ENCODE results near the gene OARD1. TPM values are rescaled to one million over a fixed set of nuclear protein-coding genes. Genes with fewer than 3 reads are reported as not detected.

Gene OARD1
- total and polyA plus RNA-seq, 2 of the 8 experiments (the other 6 are each of a cell fraction or from before 2014, with no cell fraction given): 16.8 to 35.8 TPM

DNA sequence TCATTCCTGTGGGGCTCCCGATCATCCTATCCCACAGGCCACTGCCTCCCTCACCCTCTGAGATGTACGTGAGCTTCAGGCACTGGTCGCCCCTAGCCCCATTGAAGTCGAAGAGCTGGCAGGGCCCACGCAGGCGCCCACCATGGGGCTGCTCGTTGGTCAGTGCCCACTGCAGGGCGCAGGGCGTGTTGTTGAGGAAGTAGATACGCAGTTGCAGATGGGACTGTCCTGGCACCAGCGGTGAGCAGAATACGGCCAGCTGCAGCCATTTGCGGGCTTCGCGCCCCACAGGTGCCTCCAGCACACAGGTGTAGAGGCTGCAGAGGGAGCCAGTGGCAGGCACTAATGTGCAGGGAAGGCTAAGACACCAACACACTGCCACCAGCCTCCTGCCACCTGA lies 39.3 kb downstream of the OARD1 start:
- no peak overlapping the region for H2AK5ac ChIP-seq (ENCODE audit: low read depth, low read length)
- H3K27ac ChIP-seq (ENCODE audit: low read depth, low read length): no peak overlapping the region
- no peak overlapping the region for H2BK15ac ChIP-seq (ENCODE audit: low read length)
- CTCF ChIA-PET (ENCODE audit: partially characterized antibody): interaction anchor here (1.6 to 11.8 kb wide), 4 partner anchors 8 to 141 kb away, joined by 3 to 199 read pairs (median 26); partner anchors contain the start of gene APOBEC2
- no peaks in the 10 kb centered on the region for H3K79me2 ChIP-seq (ENCODE audit: control insufficient read depth in 1 of 2, insufficient read depth in 2 of 2, low read length in 2 of 2)
- DNase-seq (ENCODE audit: low read depth in 1 of 2, low spot score in 2 of 2): no peak
- H3K9me3 ChIP-seq (ENCODE audit: insufficient read depth in 2 of 2, low read depth in 1 of 2, low read length in 1 of 2): no peaks in the 10 kb centered on the region
- peaks cover under 1% of the 10 kb centered on the region; the same call in 1 of the 2 replicates for H3K23me2 ChIP-seq (ENCODE audit: low read depth, low read length)
- H2BK120ac ChIP-seq (replicated peaks; ENCODE audit: low read depth, low read length): no peak overlapping the region
- H3K4me2 ChIP-seq (ENCODE audit: insufficient read depth in 1 of 2, low read depth in 2 of 2, low read length in 2 of 2): no peak overlapping the region
- no peak overlapping the region for H4K91ac ChIP-seq (replicated peaks; ENCODE audit: insufficient read length, low read length)
- no peak overlapping the region for H3K14ac ChIP-seq (ENCODE audit: insufficient read length)
- 95% methylated on average over 14 of the region's 15 CpGs; no CpG with 5 or more reads in 1 of the 2 experiments for WGBS, 2 experiments (ENCODE audit: extremely low coverage in 1 of 2, insufficient coverage in 1 of 2, insufficient read length in 1 of 2, insufficient replicate concordance in 2 of 2, low coverage in 1 of 2, low lambda C conversion rate in 2 of 2, missing lambda C conversion rate in 1 of 2)
- H3K4ac ChIP-seq (replicated peaks; ENCODE audit: insufficient read length, low read depth, low read length): no peak overlapping the region
- no peak overlapping the region for H3K18ac ChIP-seq (ENCODE audit: extremely low read depth, low read length)
- H4K20me1 ChIP-seq (replicated peaks in 1 of 2; ENCODE audit: control insufficient read depth in 1 of 2, insufficient read depth in 2 of 2, low read length in 2 of 2): no peaks in the 10 kb centered on the region
- no peak overlapping the region for H2BK12ac ChIP-seq (ENCODE audit: low read depth, low read length)
- TF ChIP-seq, protein P1, sequence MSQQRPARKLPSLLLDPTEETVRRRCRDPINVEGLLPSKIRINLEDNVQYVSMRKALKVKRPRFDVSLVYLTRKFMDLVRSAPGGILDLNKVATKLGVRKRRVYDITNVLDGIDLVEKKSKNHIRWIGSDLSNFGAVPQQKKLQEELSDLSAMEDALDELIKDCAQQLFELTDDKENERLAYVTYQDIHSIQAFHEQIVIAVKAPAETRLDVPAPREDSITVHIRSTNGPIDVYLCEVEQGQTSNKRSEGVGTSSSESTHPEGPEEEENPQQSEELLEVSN (IDR thresholded peaks at IDR 0.05): no peak
- TF ChIP-seq, protein P2, sequence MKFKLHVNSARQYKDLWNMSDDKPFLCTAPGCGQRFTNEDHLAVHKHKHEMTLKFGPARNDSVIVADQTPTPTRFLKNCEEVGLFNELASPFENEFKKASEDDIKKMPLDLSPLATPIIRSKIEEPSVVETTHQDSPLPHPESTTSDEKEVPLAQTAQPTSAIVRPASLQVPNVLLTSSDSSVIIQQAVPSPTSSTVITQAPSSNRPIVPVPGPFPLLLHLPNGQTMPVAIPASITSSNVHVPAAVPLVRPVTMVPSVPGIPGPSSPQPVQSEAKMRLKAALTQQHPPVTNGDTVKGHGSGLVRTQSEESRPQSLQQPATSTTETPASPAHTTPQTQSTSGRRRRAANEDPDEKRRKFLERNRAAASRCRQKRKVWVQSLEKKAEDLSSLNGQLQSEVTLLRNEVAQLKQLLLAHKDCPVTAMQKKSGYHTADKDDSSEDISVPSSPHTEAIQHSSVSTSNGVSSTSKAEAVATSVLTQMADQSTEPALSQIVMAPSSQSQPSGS (IDR thresholded peaks at IDR 0.05; ENCODE audit: low read length): no peak
- no peak for TF ChIP-seq TEAD4 (IDR thresholded peaks at IDR 0.05; ENCODE audit: low read depth, low read length)
- TF ChIP-seq, protein P3, sequence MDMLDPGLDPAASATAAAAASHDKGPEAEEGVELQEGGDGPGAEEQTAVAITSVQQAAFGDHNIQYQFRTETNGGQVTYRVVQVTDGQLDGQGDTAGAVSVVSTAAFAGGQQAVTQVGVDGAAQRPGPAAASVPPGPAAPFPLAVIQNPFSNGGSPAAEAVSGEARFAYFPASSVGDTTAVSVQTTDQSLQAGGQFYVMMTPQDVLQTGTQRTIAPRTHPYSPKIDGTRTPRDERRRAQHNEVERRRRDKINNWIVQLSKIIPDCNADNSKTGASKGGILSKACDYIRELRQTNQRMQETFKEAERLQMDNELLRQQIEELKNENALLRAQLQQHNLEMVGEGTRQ (IDR thresholded peaks at IDR 0.05; ENCODE audit: low read length): no peak
- no peaks in the 10 kb centered on the region for H3K79me1 ChIP-seq (ENCODE audit: low read depth, low read length)
- no peak overlapping the region for H2AFZ ChIP-seq (ENCODE audit: low read length)
- H3K23ac ChIP-seq (ENCODE audit: insufficient read length): no peak overlapping the region
- H3K56ac ChIP-seq (replicated peaks; ENCODE audit: insufficient read length, low read depth, low read length): no peak overlapping the region
- POLR2A ChIA-PET (ENCODE audit: partially characterized antibody): no interaction called here
- H2BK5ac ChIP-seq (ENCODE audit: low read depth, low read length): no peak overlapping the region
- peaks cover 0 to 11% (median 3%) of the 10 kb centered on the region in 4 experiments; a peak in 6 of 7 replicates for H3K4me1 ChIP-seq (replicated peaks in 1 of 4; ENCODE audit: control insufficient read depth in 3 of 4, insufficient read depth in 4 of 4, low read length in 3 of 4)
- no peak overlapping the region; the same call in 1 of the 2 replicates for H4K8ac ChIP-seq (ENCODE audit: extremely low read depth, insufficient read depth, low read length)
- no peak overlapping the region for H3K4me3 ChIP-seq (ENCODE audit: extremely low read depth in 1 of 4, insufficient read depth in 2 of 4, low read depth in 3 of 4, low read length in 4 of 4)
- H2BK20ac ChIP-seq (ENCODE audit: low read length): no peak overlapping the region
- FAIRE-seq: no peak
- no peak overlapping the region for H3K9ac ChIP-seq (replicated peaks in 1 of 4; ENCODE audit: extremely low read depth in 1 of 4, low read depth in 3 of 4, low read length in 3 of 4)
- H3K36me3 ChIP-seq (ENCODE audit: control insufficient read depth in 2 of 4, insufficient read depth in 4 of 4, low read length in 3 of 4): no peaks in the 10 kb centered on the region
- no peaks in the 10 kb centered on the region; a peak in 2 of 7 replicates for H3K27me3 ChIP-seq (replicated peaks in 1 of 4; ENCODE audit: control insufficient read depth in 3 of 4, extremely low read depth in 1 of 4, insufficient read depth in 3 of 4, low read length in 3 of 4)
- no peak overlapping the region for H4K5ac ChIP-seq (ENCODE audit: insufficient read length, low read depth, low read length)
